ENCODE results near the gene ROS1.
"Not testable (repeated sequence)": the region's sequence is repeated elsewhere in the genome, so short reads cannot be mapped to it uniquely, and the experiment has no call there.

The ROS1 gene

GRCh38 chr6:117425431-117426153 lies at the start of gene ROS1:
Gene ROS1 (minus strand): TSS chr6:117425942. CDS start chr6:117425656, 286 bp downstream.
- ATAC-seq (ENCODE audit: low read depth), result no peak; the same call in 2 of the 3 replicates
- Histone ChIP-seq H3K27ac (ENCODE audit: poor library complexity, severe bottlenecking) (peak within 1 kb of the TSS; percentile 28), H3K4me3 (ENCODE audit: severe bottlenecking) (no peak within 1 kb of the TSS)

DNA sequence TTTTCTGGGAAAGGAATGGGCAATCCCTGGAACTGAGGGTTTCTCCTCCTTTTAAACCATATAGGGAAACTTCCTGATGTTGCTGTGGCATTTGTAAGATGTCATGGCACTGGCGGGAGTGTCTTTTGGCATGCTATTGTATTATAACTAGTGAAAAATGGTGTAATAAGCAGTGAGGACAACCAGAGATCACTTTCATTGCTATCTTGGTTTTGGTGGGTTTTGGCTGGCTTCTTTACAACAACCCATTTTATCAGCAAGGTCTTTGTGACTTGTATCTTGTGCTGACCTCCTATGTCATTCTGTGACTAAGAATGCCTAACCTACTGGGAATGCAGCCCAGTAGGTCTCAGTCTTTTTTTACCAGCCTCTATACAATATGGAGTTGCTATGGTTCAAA lies 47.7 kb upstream of the ROS1 start:
- H3K27ac ChIP-seq (ENCODE audit: poor library complexity, severe bottlenecking), result no peak overlapping the region
- no peaks in the 10 kb centered on the region for H3K4me1 ChIP-seq (ENCODE audit: insufficient read depth, poor library complexity, severe bottlenecking)
- H3K4me3 ChIP-seq (ENCODE audit: severe bottlenecking), result no peak overlapping the region
- H3K9me3 ChIP-seq (ENCODE audit: severe bottlenecking), result no peaks in the 10 kb centered on the region
- TF ChIP-seq CTCF (IDR thresholded peaks at IDR 0.05; ENCODE audit: poor library complexity, severe bottlenecking), result no peak
- DNase-seq (ENCODE audit: low spot score) (no peak), ATAC-seq (ENCODE audit: low read depth) (no peak)
- no peaks in the 10 kb centered on the region for H3K36me3 ChIP-seq (ENCODE audit: low read depth)
- no peaks in the 10 kb centered on the region for H3K27me3 ChIP-seq (ENCODE audit: insufficient read depth, poor library complexity, severe bottlenecking)

More at GRCh38 chr6:117425431-117426153, at the start of gene ROS1:
- Histone ChIP-seq H3K36me3 (ENCODE audit: low read depth) (no peaks in the 10 kb centered on the region), H3K9me3 (ENCODE audit: severe bottlenecking) (peaks cover 3% of the 10 kb centered on the region), H3K27me3 (ENCODE audit: insufficient read depth, poor library complexity, severe bottlenecking) (no peaks in the 10 kb centered on the region), H3K4me1 (ENCODE audit: insufficient read depth, poor library complexity, severe bottlenecking) (peaks cover 11% of the 10 kb centered on the region)
- no peak for TF ChIP-seq CTCF (IDR thresholded peaks at IDR 0.05; ENCODE audit: poor library complexity, severe bottlenecking)
- DNase-seq (ENCODE audit: low spot score), result no peak

GRCh38 chr6:117472667-117473066 lies 46.9 kb upstream of the ROS1 start:
- H3K9me3 ChIP-seq (ENCODE audit: severe bottlenecking), result no peaks in the 10 kb centered on the region
- no peaks in the 10 kb centered on the region for H3K4me1 ChIP-seq (ENCODE audit: insufficient read depth, poor library complexity, severe bottlenecking)
- TF ChIP-seq CTCF (IDR thresholded peaks at IDR 0.05; ENCODE audit: poor library complexity, severe bottlenecking), result no peak
- H3K36me3 ChIP-seq (ENCODE audit: low read depth), result no peaks in the 10 kb centered on the region
- no peak overlapping the region for H3K4me3 ChIP-seq (ENCODE audit: severe bottlenecking)
- DNase-seq (ENCODE audit: low spot score), result no peak
- H3K27me3 ChIP-seq (ENCODE audit: insufficient read depth, poor library complexity, severe bottlenecking), result no peaks in the 10 kb centered on the region
- no peak overlapping the region for H3K27ac ChIP-seq (ENCODE audit: poor library complexity, severe bottlenecking)
- ATAC-seq (ENCODE audit: low read depth), result no peak

DNA sequence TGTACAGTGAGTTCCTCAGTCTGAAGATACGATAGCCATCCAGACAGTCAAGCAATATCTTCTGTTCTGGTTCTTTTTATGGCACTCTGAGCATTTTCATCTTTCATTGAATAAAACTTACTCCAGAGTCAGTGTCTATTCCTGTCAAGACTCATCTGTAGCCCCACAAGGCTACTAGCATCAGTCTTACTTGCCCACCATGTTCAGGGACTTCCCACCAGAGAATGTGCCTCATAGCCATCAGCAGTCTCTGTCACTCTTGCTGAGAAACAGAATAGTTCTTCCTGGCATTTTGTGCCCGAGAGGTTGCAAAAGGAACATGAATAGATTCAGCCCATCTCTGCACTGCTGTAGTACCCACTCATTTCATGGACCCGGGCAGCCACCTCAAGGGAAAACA lies 44.0 kb upstream of the ROS1 start:
- Histone ChIP-seq H3K27me3 (ENCODE audit: insufficient read depth, poor library complexity, severe bottlenecking) (no peaks in the 10 kb centered on the region), H3K4me3 (ENCODE audit: severe bottlenecking) (no peak overlapping the region), H3K4me1 (ENCODE audit: insufficient read depth, poor library complexity, severe bottlenecking) (no peaks in the 10 kb centered on the region), H3K27ac (ENCODE audit: poor library complexity, severe bottlenecking) (no peak overlapping the region), H3K36me3 (ENCODE audit: low read depth) (no peaks in the 10 kb centered on the region), H3K9me3 (ENCODE audit: severe bottlenecking) (no peaks in the 10 kb centered on the region)
- DNase-seq (ENCODE audit: low spot score) (no peak), ATAC-seq (ENCODE audit: low read depth) (no peak)
- TF ChIP-seq CTCF (IDR thresholded peaks at IDR 0.05; ENCODE audit: poor library complexity, severe bottlenecking), result no peak

- DNase-seq (ENCODE audit: low spot score), result no peak
- H3K27ac ChIP-seq (ENCODE audit: poor library complexity, severe bottlenecking), result no peak overlapping the region
- no peak for ATAC-seq (ENCODE audit: low read depth)
- H3K36me3 ChIP-seq (ENCODE audit: low read depth), result no peaks in the 10 kb centered on the region
- H3K4me1 ChIP-seq (ENCODE audit: insufficient read depth, poor library complexity, severe bottlenecking), result peaks cover 4% of the 10 kb centered on the region
- no peaks in the 10 kb centered on the region for H3K27me3 ChIP-seq (ENCODE audit: insufficient read depth, poor library complexity, severe bottlenecking)
- TF ChIP-seq CTCF (IDR thresholded peaks at IDR 0.05; ENCODE audit: poor library complexity, severe bottlenecking), result no peak
- no peaks in the 10 kb centered on the region for H3K9me3 ChIP-seq (ENCODE audit: severe bottlenecking)
- H3K4me3 ChIP-seq (ENCODE audit: severe bottlenecking), result no peak overlapping the region
These were observed 43.6 kb upstream of the ROS1 start for GRCh38 chr6:117469356-117469755.

DNA sequence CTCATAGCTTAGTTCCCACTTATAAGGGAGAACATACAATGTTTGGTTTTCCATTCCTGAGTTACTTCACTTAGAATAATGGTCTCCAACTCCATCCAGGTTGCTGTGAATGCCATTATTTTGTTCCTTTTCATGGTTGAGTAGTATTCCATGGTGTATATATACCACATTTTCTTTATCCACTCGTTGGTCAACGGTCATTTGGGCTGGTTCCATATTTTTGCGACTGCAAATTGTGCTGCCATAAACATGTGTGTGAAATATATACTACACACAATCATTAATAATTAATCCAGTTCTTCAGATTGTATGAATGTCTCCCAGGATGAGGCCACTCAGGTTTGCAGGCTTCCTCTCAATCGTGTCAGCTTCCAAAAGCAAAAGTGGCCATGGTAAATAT lies 42.8 kb upstream of the ROS1 start:
- not testable (repeated sequence) for H3K36me3 ChIP-seq (ENCODE audit: low read depth); H3K27ac ChIP-seq (ENCODE audit: poor library complexity, severe bottlenecking); H3K27me3 ChIP-seq (ENCODE audit: insufficient read depth, poor library complexity, severe bottlenecking); DNase-seq (ENCODE audit: low spot score); H3K9me3 ChIP-seq (ENCODE audit: severe bottlenecking); H3K4me3 ChIP-seq (ENCODE audit: severe bottlenecking); ATAC-seq (ENCODE audit: low read depth)
- peaks cover 12% of the 10 kb centered on the region for H3K4me1 ChIP-seq (ENCODE audit: insufficient read depth, poor library complexity, severe bottlenecking)
